ENCODE data around the gene LGALS3BP.
"Not testable (repeated sequence)": the region's sequence is repeated elsewhere in the genome, so short reads cannot be mapped to it uniquely, and the experiment has no call there.

The LGALS3BP gene

DNA sequence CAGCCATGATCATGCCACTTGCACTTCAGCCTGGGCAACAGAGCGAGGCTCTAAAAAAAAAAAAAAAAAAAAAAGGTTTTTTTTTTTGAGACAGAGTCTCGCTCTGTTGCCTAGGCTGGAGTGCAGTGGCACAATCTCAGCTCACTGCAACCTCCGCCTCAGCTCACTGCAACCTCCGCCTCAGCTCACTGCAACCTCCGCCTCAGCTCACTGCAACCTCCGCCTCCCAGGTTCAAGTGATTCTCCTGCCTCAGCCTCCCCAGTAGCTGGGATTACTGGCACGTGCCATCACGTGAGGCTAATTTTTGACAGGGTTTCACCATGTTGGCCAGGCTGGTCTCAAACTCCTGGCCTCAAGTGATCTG, 16.8 kb downstream of the LGALS3BP start:
- DNase-seq (ENCODE audit: low spot score) = not testable (repeated sequence)

DNA sequence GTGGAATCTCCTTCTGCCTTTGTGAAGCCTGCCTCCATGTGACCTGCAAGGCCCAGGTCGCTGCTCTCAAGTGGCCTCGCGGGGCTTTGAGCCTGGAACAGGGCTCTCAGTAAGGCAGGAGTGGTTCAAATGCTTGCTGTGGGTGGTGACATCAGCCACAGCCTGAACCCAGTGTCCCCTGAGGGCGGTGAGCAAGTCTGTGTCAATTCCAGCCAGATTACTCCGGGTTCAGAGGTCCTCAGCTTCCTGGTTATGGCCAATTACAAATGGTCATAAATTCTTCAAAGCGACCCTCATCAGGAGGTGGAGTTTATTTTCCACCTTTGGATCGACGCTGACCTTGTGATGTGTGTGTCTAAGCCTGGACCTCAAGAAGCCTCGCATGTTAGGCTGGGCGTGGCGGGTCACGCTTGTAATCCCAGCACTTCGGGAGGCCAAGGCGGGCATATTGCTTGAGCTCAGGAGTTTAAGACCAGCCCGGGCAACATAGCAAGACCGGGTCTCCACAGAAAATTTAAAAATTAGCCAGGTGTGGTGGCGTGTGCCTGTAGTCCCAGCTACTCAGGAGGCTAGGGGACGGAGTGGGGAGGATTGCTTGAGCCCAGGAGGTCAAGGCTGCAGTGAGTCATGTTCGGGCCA, 17.3 kb downstream of the LGALS3BP start:
- DNase-seq (ENCODE audit: low spot score) = no peak

DNA sequence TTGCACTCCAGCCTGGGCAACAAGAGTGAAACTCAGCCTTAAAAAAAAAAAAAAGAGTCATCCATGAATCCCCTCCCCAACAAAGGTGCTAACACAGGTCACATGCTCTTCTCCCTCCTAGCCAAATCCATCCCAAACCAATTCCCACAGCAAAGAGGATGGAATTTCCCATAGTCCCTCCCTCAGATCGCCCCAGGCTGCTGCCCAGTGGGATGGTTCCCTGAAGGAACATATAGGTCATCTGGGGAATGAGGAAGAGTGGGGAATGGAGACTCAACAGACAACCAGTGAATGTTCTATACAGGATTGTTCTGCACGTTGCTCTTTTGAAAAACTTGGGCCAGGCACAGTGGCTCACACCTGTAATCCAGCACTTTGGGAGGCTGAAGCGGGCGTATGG, 18.2 kb downstream of the LGALS3BP start:
- no peak for DNase-seq (ENCODE audit: low spot score)

DNA sequence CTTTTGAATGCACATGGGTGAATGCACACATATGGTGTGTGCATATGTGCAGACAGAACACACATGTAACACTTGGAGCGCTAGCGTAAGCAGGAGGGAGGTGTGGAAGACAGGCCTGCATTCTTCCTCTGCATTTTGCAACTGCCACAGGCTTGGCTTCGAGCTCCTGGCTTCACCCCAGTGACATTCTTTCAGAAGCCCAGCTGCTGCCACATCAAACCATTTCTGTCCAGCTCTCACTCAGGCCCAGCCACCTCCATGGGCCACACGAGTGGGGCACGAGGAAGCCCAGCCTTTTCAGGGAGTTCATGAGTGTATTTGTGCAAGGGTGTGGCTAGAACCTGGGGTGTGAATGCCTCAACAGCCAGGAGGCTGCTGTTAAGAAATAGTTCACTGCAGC, 18.8 kb downstream of the LGALS3BP start:
- DNase-seq (ENCODE audit: low spot score) = no peak

DNA sequence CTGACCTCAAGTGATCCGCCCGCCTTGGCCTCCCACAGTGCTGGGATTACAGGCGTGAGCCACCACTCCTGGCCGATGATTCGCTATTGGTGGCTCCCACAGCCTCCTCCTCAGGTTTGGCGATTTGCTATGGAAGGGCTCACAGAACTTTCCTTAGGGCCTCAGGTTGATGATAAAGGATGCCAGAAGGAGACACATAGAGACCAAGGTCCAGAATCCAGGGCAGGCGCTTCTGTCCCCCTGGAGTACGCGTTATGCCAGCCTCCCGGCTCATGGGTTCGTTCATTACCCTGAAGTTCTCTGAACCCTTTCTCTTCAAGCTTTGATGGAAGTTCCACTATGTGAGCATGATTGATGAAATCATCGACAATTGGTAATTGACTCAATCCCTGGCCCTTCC, 19.9 kb downstream of the LGALS3BP start:
- no peak for DNase-seq (ENCODE audit: low spot score)

DNA sequence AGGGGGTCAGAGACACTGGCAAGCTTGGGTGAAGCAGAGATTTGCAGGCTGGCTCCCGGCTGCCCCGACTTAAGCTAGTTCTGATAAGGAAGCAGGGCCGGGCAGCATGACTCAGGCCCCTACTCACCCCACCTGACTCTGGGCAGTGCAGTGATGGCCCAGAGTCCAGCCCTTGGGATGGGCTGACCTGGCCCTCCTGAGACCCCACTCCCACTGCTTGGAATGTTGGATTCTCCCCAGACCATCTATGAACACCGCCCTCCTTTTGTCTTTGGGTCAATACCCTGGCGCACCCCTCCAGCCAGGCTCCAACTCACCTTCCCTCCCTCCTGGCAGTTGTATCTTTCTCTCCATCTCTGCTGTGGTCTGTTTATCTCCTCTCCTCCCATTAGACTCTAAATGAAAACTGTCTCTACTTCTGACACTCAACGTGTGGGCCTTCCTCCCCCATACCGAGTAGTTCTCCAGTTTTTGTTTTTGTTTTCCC, 21.0 kb downstream of the LGALS3BP start:
- no peak for DNase-seq (ENCODE audit: low spot score)

DNA sequence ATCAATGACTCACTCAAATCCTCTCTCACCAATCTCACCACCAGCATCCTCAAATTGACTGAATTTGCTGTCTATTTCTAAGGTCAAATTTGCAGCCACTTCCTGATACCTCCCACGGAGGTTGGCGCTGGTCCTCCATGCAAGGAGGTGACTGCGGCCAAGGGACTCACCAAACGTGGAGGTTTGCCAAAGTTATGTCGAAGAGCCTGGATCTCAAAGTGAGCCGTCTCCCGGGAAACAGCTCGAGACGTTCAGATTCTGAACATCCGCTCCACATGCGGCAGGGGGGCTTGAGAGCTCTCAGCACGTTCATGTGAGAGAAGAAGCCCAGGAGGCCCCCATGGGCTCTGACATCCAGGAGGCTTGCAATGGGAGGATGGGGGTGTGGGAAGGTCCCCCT, 22.6 kb downstream of the LGALS3BP start:
- DNase-seq (ENCODE audit: low spot score) = no peak

DNA sequence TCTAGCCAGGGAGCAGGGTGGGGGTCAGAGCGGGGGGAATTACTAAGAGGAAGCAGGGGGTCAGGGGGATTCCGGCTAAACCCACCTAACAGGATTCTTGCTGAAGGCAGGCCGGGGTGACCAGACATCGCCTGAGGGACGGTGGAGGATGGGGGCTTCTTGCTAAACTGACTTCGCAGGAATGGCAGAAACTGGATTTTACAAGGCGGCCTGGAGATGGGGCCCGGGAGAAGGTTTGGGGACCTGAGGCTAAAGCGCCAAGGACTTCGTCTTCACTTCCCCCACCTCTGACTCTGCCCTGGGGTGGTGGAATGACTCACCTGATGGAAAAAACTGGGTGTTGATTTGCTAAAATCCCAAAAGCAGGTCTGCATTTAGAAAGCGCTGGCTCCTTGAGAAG, 23.5 kb downstream of the LGALS3BP start:
- DNase-seq (ENCODE audit: low spot score) = no peak

DNA sequence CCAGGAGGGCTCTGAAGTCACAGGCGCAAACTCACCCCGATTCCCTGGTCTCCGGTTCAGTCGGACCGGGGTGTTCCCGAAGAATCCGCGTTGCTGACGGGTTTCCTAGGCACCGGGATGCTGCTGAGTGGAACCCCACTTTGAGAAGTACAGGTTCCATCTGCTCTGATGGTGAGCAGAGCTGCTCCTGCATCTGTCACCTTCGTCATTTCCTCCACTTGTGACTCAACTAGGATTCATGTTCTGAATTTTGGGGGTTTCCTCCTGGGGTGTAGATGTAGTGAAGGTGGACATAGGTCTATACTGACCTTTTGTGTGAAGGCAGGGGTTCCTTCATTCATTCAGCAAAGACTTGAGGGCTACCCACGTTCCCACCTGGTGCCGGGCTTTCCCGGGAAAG, 25.0 kb downstream of the LGALS3BP start:
- DNase-seq (ENCODE audit: low spot score) = no peak

DNA sequence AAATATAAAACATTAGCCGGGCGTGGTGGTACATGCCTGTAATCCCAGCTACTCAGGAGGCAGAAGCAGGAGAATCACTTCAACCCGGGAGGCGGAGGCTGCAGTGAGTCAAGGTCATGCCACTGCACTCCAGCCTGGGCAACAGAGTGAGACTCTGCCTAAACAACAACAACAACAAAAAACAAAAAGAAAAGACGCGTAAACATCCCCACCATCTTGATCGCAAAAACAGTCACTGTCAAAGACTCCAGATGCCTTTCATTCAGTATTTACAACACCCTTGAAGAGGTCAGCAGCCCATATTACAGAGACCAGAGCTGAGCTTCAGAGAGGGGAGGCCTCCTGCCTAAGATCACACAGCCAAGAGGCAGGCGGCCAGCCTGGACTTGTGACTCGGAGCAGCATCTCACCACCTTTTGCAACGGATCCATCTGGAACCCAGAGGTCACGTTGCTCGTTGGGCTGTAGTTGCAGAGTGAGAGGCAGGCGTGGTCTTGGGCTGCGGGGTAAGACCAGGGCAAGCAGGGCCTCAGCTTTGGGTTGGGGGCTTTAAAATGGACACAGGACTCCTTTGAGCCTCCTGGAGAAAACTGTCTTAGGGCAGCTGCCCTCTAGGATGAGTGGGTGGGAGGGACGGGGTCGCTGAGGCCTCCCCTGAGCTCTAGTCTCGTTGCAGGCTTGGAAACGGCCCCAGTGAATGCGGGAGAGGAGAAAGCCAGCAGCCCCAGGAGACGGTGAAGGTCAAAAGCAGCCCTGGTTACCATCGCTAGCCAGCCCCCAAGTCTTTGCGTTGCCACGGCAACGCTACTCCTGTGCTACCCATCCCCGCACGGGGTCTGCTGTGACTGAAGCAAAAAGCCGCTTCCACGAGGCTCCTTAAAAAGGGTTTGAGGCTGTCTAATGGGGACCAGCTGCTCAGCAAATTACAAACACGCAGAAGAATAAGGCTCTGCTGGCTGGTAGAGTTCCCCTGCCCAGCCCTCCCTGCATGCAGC, 26.1 kb downstream of the LGALS3BP start:
- no peak for DNase-seq (ENCODE audit: low spot score)

DNA sequence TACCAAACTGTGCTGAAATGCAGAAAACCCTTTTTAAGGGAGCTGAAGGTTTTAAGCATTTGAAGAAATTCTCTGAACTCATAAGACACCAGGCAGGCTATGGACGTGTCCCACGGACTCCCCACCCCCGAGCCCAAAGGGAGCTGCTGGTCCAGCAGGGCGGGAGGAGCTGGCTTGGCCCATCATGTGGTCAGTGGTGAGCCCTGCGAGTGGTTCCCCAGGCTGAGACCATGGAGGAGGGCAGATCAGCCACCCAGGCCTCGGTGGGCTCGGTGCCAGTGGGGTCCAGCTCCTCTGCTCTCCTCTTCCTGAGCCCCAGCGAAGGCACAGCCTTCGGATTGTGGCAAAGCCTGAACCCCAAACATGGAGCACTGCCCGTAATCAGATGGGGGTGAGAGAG, 27.0 kb downstream of the LGALS3BP start:
- no peak for DNase-seq (ENCODE audit: low spot score)

DNA sequence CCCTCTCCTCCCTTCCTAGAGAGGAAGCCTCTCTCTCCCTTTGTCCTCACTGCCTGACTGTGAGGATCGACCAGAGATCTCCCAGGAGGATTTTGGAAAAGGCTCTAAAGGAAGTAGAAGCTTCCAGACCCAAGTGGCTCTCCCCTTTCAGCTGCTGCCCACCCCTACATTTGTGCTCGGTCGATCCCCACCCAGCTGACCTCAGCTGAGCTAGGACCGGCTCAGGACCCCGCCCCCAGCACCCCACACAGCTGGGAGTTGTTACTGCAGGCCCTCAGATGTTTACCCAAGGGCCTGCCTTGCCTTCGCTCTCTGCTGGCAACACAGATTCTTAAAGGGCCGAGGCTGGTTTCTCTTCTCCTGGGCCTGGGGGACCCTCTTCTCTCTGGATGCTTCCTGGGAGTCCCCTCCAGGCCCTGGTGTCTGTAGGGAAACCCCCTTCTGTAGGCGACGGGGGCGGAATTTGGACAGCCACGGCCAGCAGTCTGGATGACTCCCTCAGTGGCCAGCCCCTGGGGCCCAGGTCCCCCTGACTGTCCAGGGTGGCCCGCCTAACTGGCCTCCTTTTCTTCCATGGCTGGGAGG, 27.7 kb downstream of the LGALS3BP start:
- no peak for DNase-seq (ENCODE audit: low spot score)

DNA sequence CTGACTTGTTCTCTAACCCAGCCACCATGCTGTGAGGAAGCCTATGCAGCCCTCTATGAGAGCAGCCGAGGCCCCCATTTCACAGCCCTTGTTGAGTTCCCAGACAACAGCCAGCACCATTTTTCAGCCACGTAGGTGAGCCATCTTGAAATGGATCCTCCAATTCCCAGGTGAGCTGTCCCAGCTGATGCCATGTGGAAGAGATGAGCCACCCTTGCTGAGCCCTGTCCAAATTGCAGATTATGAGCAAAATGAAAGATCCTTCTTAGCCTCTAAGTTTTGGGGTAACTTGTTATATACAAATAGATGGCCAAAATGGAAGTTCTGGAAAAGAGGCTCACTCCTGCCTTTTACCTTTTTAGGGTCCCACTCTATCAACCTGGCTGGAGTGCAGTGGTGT, 28.9 kb downstream of the LGALS3BP start:
- no peak for DNase-seq (ENCODE audit: low spot score)

DNA sequence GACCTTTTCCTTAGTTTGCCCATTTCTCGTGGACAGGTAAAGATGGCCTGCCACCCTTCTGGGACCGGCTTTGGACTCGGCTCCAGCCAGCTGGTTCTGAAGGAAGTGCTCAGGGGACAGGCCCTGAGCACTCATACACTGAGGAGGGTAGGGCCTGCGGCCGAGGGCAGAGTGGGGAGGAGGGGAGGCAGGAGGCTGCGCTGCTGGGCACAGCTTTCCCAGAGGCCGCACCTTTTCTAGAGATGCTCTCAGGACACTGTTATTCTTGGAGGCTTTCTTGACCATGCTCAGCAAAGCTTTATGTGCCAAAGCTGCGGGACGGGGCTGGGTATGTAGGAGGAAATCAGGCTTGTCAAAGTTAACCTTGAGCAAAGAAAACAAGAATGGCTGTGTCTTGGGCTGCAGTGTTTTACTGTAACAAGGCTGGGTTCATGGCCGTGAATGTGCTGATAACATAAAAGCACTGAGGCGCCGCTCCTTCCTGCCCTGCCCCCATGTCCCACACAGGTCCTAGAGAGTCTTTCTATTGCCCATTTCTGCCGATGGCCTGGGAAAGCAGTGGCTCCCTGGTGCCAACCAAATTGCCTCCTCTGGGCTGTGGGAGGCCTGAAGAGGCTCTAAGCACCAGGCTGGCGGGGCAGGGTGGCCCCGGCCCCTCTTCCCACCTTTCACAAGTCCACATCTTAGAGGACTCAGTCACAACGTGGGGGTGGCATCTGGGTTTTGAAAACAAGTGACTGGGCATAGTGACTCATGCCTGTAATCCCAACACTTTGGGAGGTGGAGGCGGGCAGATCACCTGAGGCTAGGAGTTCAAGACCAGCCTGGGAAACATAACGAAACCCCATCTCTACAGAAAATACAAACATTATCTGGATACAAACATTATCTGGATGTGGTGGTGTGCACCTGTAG, 32.2 kb downstream of the LGALS3BP start:
- no peak for DNase-seq (ENCODE audit: low spot score)

DNA sequence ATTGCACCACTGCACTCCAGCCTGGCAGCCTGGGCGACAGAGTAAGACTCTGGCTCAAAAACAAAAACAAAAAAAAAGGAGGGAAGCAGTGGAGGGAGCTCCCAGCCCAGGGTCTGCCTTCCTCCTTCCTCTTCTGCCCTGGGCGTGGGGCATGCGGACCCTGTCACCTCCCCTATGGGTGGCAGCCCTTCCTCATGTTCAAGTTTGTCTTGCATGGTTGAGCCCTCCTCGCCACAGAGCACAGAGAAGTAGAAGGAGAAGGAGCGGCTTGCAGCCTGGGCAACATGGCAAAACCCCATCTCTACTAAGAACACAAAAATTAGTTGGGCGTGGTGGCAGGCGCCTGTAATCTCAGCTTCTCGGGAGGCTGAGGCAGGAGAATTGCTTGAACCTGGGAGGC, 33.1 kb downstream of the LGALS3BP start:
- DNase-seq (ENCODE audit: low spot score) = no peak

DNA sequence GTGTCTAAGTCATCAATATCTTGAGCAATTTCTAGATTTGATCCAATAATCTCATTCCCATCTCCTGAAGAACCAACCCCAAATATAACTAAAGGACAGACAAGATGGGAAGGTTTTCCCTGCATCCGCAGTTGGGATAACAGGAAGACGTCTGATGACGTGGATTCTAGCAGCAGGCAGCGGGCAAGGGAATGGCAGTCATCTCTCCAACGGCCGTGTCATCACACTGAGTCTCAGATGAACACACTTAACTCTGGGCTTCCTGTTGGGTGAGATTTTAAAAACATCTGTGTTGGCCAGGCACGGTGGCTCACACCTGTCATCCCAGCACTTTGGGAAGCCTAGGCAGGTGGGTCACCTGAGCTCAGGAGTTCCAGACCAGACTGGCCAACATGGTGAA, 33.6 kb downstream of the LGALS3BP start:
- DNase-seq (ENCODE audit: low spot score) = no peak

DNA sequence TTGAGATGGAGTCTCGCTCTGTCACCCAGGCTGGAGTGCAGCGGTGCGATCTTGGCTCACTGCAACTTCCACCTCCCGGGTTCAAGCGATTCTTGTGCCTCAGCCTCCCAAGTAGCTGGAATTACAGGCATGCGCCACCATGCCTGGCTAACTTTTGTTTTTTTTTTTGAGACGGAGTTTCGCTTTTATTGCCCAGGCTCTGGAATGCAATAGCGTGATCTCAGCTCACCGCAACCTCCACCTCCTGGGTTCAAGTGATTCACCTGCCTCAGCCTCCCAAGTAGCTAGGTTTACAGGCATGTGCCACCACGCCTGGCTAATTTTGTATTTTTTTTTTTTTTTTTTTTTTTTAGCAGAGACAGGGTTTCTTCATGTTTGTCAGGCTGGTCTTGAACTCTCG, 34.3 kb downstream of the LGALS3BP start:
- DNase-seq (ENCODE audit: low spot score) = not testable (repeated sequence)

DNA sequence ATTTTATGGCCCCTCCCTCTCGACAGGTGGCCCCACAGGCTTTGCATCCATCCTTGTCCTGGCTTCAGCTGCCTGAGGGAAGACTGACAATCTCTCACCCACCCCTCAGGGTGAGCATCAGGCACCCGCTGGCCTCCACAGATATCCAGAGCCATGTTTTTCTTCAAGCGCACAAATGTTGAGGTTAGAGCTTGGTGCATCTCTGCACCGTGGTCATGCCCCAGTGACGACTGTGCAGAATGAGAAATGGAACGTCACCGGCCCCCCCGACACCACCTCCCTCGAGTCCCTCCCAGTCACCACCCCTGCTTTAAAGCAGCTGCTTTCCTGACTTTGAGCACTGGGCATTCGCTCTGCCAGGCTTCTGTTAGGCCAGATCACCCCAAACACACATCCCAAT, 34.8 kb downstream of the LGALS3BP start:
- DNase-seq (ENCODE audit: low spot score) = no peak

DNA sequence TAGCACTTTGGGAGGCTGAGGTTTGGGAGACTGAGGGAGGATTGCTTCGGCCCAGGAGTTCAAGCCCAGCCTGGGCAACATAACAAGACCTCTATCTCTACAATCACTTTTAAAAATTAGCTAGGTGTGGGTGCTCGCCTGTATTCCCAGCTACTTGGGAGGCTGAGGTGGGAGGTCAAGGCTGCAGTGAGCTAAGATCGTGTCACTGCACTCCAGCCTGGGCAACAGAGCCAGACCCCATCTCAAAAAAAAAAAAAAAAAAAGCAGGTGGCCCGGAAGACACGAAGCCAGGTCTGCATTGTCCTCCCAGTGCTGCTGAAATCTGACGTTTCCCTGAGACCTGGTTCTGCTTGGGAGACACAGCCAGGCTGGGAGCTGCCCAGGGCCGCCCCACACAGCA, 35.7 kb downstream of the LGALS3BP start:
- no peak for DNase-seq (ENCODE audit: low spot score)

DNA sequence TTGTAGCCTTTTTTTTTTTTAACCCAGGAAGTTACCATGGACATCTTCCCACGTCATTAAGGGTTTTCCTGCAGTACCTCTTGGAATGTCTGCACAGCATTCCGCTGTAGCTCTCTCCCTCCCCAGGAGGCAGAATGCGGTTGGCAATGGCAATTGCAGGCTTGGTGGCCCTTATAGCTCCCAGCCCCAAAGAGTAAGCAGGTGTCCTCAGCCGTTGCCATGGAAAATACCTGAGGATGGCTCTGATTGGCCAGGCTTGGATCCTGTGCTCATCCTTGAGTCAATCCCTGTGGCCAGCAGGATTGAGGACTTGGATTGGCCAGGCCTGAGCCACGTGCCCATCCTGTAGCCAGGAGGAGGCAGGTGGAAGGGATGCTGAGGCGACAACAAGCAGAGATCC, 39.0 kb downstream of the LGALS3BP start:
- DNase-seq (ENCODE audit: low spot score) = no peak

DNA sequence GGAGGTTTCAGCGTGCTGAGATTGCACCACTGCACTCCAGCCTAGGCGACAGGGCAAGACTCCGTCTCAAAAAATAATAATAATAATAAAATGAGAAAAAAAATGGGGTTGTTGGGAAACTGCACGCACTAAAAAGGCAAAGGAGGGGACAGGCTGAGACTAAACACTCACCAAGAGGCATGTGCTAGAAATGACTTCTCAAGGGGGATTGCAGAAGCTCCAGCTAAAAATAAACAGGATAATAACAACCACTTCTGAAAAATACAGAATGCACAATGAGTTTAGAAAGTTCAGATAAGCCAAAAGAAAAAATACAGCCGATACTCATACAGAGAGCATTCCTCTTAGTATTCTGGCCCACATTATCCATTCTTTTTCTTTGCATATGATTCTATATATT, 39.5 kb downstream of the LGALS3BP start:
- DNase-seq (ENCODE audit: low spot score) = no peak

DNA sequence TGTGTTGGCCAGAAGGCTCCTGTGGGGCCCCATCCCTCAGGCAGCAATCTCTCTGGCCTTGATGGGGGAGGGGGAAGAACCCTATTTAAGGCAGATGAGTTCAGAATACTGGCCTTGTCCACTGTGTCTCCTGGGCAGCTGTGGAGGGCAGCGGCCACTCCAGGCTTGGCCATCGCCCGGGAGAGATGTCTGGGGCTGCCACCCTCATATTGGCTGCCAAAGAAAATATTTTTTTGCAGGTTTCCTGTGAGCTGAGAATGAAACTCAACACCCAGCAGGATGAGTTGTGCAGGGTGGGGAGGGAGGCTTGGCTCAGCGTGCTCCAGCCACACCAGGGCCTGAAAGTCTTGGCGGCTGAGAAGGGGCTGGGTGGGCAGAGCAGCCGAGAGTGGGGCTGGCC, 40.1 kb downstream of the LGALS3BP start:
- DNase-seq (ENCODE audit: low spot score) = no peak

All from D341Med (cell line).